Measurements from ENCODE around the gene KDM4F.
"Not testable (repeated sequence)": the region's sequence is repeated elsewhere in the genome, so short reads cannot be mapped to it uniquely, and the experiment has no call there.

The KDM4F gene

GRCh38 chr11:95049122-95049521, at the start of gene KDM4F:
KDM4F (plus strand) TSS chr11:95049422.
- DNase-seq, result not testable (repeated sequence)

- no peak for DNase-seq
Observed at GRCh38 chr11:95003716-95004115, 45.5 kb upstream of the KDM4F start.

GRCh38 chr11:95005642-95006041, 43.6 kb upstream of the KDM4F start:
- no peak for DNase-seq

- DNase-seq, result no peak
Observed at GRCh38 chr11:95011376-95011775, 37.8 kb upstream of the KDM4F start.

GRCh38 chr11:95014184-95014821, 34.9 kb upstream of the KDM4F start:
- DNase-seq, result no peak

- no peak for DNase-seq
Observed at GRCh38 chr11:95016139-95016538, 33.1 kb upstream of the KDM4F start.

GRCh38 chr11:95021468-95021867, 27.8 kb upstream of the KDM4F start:
- not testable (repeated sequence) for DNase-seq

GRCh38 chr11:95024958-95025357, 24.3 kb upstream of the KDM4F start, which contains the start of gene KDM4E:
KDM4E (plus strand) TSS chr11:95025258; CDS start chr11:95025558, 300 bp downstream.
- no peak for DNase-seq

GRCh38 chr11:95025594-95025993, 23.6 kb upstream of the KDM4F start:
- not testable (repeated sequence) for DNase-seq

GRCh38 chr11:95028357-95028756, 20.9 kb upstream of the KDM4F start:
- DNase-seq, result no peak

- DNase-seq, result no peak
Observed at GRCh38 chr11:95033051-95033450, 16.2 kb upstream of the KDM4F start.

- DNase-seq, result no peak
Observed at GRCh38 chr11:95035316-95035715, 13.9 kb upstream of the KDM4F start.

- DNase-seq, result not testable (repeated sequence)
Observed at GRCh38 chr11:95037356-95038035, 11.7 kb upstream of the KDM4F start.

GRCh38 chr11:95042239-95042638, 7.0 kb upstream of the KDM4F start:
- DNase-seq, result no peak

- no peak for DNase-seq
Observed at GRCh38 chr11:95042906-95043305, 6.3 kb upstream of the KDM4F start.

- DNase-seq, result no peak
Observed at GRCh38 chr11:95044010-95044409, 5.2 kb upstream of the KDM4F start.

GRCh38 chr11:95045812-95046211, 3.4 kb upstream of the KDM4F start:
- DNase-seq, result no peak

GRCh38 chr11:95050595-95051202, 1.5 kb downstream of the KDM4F start:
- no peak for DNase-seq

- no peak for DNase-seq
Observed at GRCh38 chr11:95054356-95054755, 5.1 kb downstream of the KDM4F start.

- no peak for DNase-seq
Observed at GRCh38 chr11:95055283-95055897, 6.2 kb downstream of the KDM4F start.

GRCh38 chr11:95057959-95058358, 8.7 kb downstream of the KDM4F start:
- DNase-seq, result no peak

- no peak for DNase-seq
Observed at GRCh38 chr11:95058621-95059020, 9.4 kb downstream of the KDM4F start.

GRCh38 chr11:95059046-95059445, 9.8 kb downstream of the KDM4F start:
- DNase-seq, result no peak

GRCh38 chr11:95065336-95065735, 16.1 kb downstream of the KDM4F start:
- no peak for DNase-seq

Measured in activated CD8-positive, alpha-beta memory T cell treated with anti-CD3 and anti-CD28 coated beads, Interleukin-2, amount 50 U/mL, for 48 hours (primary cell).